Neural progenitor cell (in vitro differentiated cells): ENCODE data around the gene CGREF1. TPM values are rescaled to one million over a fixed set of nuclear protein-coding genes. Genes with fewer than 3 reads are reported as not detected.

Experiments
- DNase-seq: peaks from one replicate; pipeline ENCODE4 v3.0.0-alpha.2; 2016; ENCODE audit warnings: low spot score
- H2AFZ ChIP-seq: fragments of 200-600 bp; sonication (generic); replicated peaks from 2 replicates; pipeline ENCODE4 v1.6.1; 2016; ENCODE audit warnings: antibody characterized with exemption
- H3F3A ChIP-seq: fragments of 200-600 bp; sonication (generic); 2 replicates; pipeline ENCODE4 v1.6.1; 2016; ENCODE audit warnings: antibody characterized with exemption, low read depth
- H3K27ac ChIP-seq: fragments of 200-600 bp; sonication (generic); 2 replicates; pipeline ENCODE4 v1.5.1; 2016; ENCODE audit warnings: mild to moderate bottlenecking
- H3K27me3 ChIP-seq: fragments of 200-600 bp; sonication (generic); 2 replicates; pipeline ENCODE4 v1.6.1; 2016; ENCODE audit warnings: mild to moderate bottlenecking, moderate library complexity
- H3K36me3 ChIP-seq: fragments of 200-600 bp; sonication (generic); 2 replicates; pipeline ENCODE4 v1.5.1; 2016
- H3K4me1 ChIP-seq: fragments of 200-600 bp; sonication (generic); 2 replicates; pipeline ENCODE4 v1.6.1; 2016; ENCODE audit warnings: mixed run types
- H3K4me2 ChIP-seq: fragments of 200-600 bp; sonication (generic); 2 replicates; pipeline ENCODE4 v1.6.1; 2016
- H3K4me3 ChIP-seq: fragments of 200-600 bp; sonication (generic); 2 replicates; pipeline ENCODE4 v1.5.1; 2016
- H3K79me2 ChIP-seq: fragments of 200-600 bp; sonication (generic); 2 replicates; pipeline ENCODE4 v1.6.1; 2016; ENCODE audit warnings: low read depth
- H3K9ac ChIP-seq: fragments of 200-600 bp; sonication (generic); 2 replicates; pipeline ENCODE4 v1.6.1; 2016
- H3K9me3 ChIP-seq: fragments of 200-600 bp; sonication (generic); 2 replicates; pipeline ENCODE4 v1.5.1; 2016; ENCODE audit warnings: low read depth
- H4K20me1 ChIP-seq: fragments of 200-600 bp; sonication (generic); 2 replicates; pipeline ENCODE4 v1.6.1; 2016; ENCODE audit warnings: low read depth
- H3K27ac Mint-ChIP-seq: 3 replicates; pipeline ENCODE4 v1.8.0; 2021; ENCODE audit warnings: mixed read lengths
- H3K27me3 Mint-ChIP-seq: 2 replicates; pipeline ENCODE4 v1.8.0; 2022; ENCODE audit warnings: low read depth, mild to moderate bottlenecking, inconsistent platforms, moderate library complexity, mixed read lengths; ENCODE audit not compliant: insufficient read depth
- H3K36me3 Mint-ChIP-seq: 3 replicates; pipeline ENCODE4 v1.8.0; 2021; ENCODE audit warnings: mixed read lengths
- H3K4me1 Mint-ChIP-seq: 3 replicates; pipeline ENCODE4 v1.8.0; 2021; ENCODE audit warnings: mixed read lengths
- H3K4me3 Mint-ChIP-seq: 3 replicates; pipeline ENCODE4 v1.8.0; 2021; ENCODE audit warnings: mild to moderate bottlenecking, moderate library complexity, mixed read lengths
- H3K9me3 Mint-ChIP-seq: 3 replicates; pipeline ENCODE4 v1.8.0; 2020; ENCODE audit warnings: mixed read lengths
- CTCF ChIP-seq: fragments of 200-600 bp; sonication (generic); IDR thresholded peaks from 2 replicates; pipeline ENCODE4 v1.5.1; 2017; ENCODE audit warnings: antibody characterized with exemption, mild to moderate bottlenecking
- EZH2 ChIP-seq: fragments of 200-600 bp; sonication (generic); IDR thresholded peaks from 2 replicates; pipeline ENCODE4 v1.6.1; 2017; ENCODE audit warnings: antibody characterized with exemption, mild to moderate bottlenecking, moderate library complexity
- EZH2phosphoT487 ChIP-seq: fragments of 200-600 bp; sonication (generic); IDR thresholded peaks from 2 replicates; pipeline ENCODE4 v1.6.1; 2017; ENCODE audit warnings: antibody characterized with exemption
- total RNA-seq: library from RNA; depleted of rRNA; stranded (reverse); fragments of >200 nt; gene quantifications from 2 replicates; pipeline ENCODE4 v1.2.3, GENCODE V29; 2015; ENCODE audit warnings: low replicate concordance

CGREF1 gene
- total RNA-seq, 1 donor from 2014 or later = 3.0 TPM

- H3K27ac Mint-ChIP-seq = no peak overlapping the region
- H3K27ac ChIP-seq = no peak overlapping the region
These were observed 26.9 kb downstream of the CGREF1 start for GRCh38 chr2:27091746-27092695.

GRCh38 chr2:27089111-27089954 is 29.6 kb downstream of the CGREF1 start:
- H2AFZ ChIP-seq = no peak overlapping the region
- H4K20me1 ChIP-seq = no peaks in the 10 kb centered on the region
- H3K27me3 ChIP-seq = peaks cover 19% of the 10 kb centered on the region
- Mint-ChIP-seq H3K4me1 (peaks cover 14% of the 10 kb centered on the region), H3K9me3 (no peaks in the 10 kb centered on the region), H3K27ac (no peak overlapping the region), H3K27me3 (peaks cover 6% of the 10 kb centered on the region), H3K4me3 (no peak overlapping the region), H3K36me3 (no peaks in the 10 kb centered on the region)
- peaks cover 10% of the 10 kb centered on the region for H3K4me1 ChIP-seq
- no peaks in the 10 kb centered on the region for H3K9me3 ChIP-seq
- H3K4me2 ChIP-seq = no peak overlapping the region
- TF ChIP-seq EZH2 = no peak
- no peak for TF ChIP-seq CTCF
- TF ChIP-seq EZH2phosphoT487 = no peak
- peaks cover 16% of the 10 kb centered on the region for H3F3A ChIP-seq
- no peak overlapping the region for H3K4me3 ChIP-seq
- no peak overlapping the region for H3K9ac ChIP-seq
- peaks cover 3% of the 10 kb centered on the region for H3K79me2 ChIP-seq
- DNase-seq = no peak
- H3K27ac ChIP-seq = no peak overlapping the region
- H3K36me3 ChIP-seq = no peaks in the 10 kb centered on the region

More at GRCh38 chr2:27091746-27092695, 26.9 kb downstream of the CGREF1 start:
- Histone ChIP-seq H3K79me2 (peaks cover 3% of the 10 kb centered on the region), H3K4me3 (no peak overlapping the region), H3K9me3 (no peaks in the 10 kb centered on the region), H3K36me3 (no peaks in the 10 kb centered on the region), H3K9ac (no peak overlapping the region), H3F3A (peaks cover 4% of the 10 kb centered on the region), H3K4me2 (no peak overlapping the region), H2AFZ (no peak overlapping the region), H3K27me3 (peaks cover 5% of the 10 kb centered on the region), H4K20me1 (no peaks in the 10 kb centered on the region), H3K4me1 (peaks cover 7% of the 10 kb centered on the region)
- peaks cover 16% of the 10 kb centered on the region for H3K4me1 Mint-ChIP-seq
- TF ChIP-seq EZH2phosphoT487 (no peak), CTCF (no peak), EZH2 (no peak)
- H3K27me3 Mint-ChIP-seq = peaks cover 13% of the 10 kb centered on the region
- no peaks in the 10 kb centered on the region for H3K36me3 Mint-ChIP-seq
- H3K9me3 Mint-ChIP-seq = no peaks in the 10 kb centered on the region
- H3K4me3 Mint-ChIP-seq = no peak overlapping the region
- DNase-seq = no peak

- Mint-ChIP-seq H3K36me3 (no peaks in the 10 kb centered on the region), H3K27ac (no peak overlapping the region), H3K27me3 (peaks cover 6% of the 10 kb centered on the region)
These were observed 30.3 kb downstream of the CGREF1 start for GRCh38 chr2:27088634-27089033.

More at GRCh38 chr2:27088634-27089033, 30.3 kb downstream of the CGREF1 start:
- no peaks in the 10 kb centered on the region for H3K36me3 ChIP-seq
- Mint-ChIP-seq H3K4me3 (peak overlapping the region; percentile 38), H3K9me3 (no peaks in the 10 kb centered on the region), H3K4me1 (peaks cover 17% of the 10 kb centered on the region)
- peaks cover 3% of the 10 kb centered on the region for H3K79me2 ChIP-seq
- H3K4me1 ChIP-seq = peaks cover 10% of the 10 kb centered on the region
- H4K20me1 ChIP-seq = no peaks in the 10 kb centered on the region
- no peak overlapping the region for H2AFZ ChIP-seq
- H3K4me3 ChIP-seq = no peak overlapping the region
- no peak overlapping the region for H3K9ac ChIP-seq
- H3K27me3 ChIP-seq = peaks cover 19% of the 10 kb centered on the region
- H3K4me2 ChIP-seq = no peak overlapping the region
- DNase-seq = no peak
- no peak for TF ChIP-seq EZH2phosphoT487
- no peak for TF ChIP-seq CTCF
- no peak for TF ChIP-seq EZH2
- H3K27ac ChIP-seq = no peak overlapping the region
- no peaks in the 10 kb centered on the region for H3K9me3 ChIP-seq
- peaks cover 16% of the 10 kb centered on the region for H3F3A ChIP-seq
